K562 (cell line): ENCODE results near the gene ANO7. TPM values are rescaled to one million over a fixed set of nuclear protein-coding genes. Genes with fewer than 3 reads are reported as not detected.

Experiments used
- BRF2 ChIP-seq: IDR thresholded peaks from 3 replicates; pipeline ENCODE4 v1.6.1; 2011; ENCODE audit warnings: borderline replicate concordance, mild to moderate bottlenecking; ENCODE audit not compliant: insufficient read length, insufficient read depth
- CHD2 ChIP-seq: IDR thresholded peaks from 2 replicates; pipeline ENCODE4 v1.6.1; 2011; ENCODE audit warnings: low read depth, low read length
- CREB3 ChIP-seq: fragments of 450-650 bp; conservative IDR thresholded peaks from 2 replicates; pipeline ENCODE4 v1.6.1; 2016; ENCODE audit warnings: missing genetic modification characterization, low read depth, mild to moderate bottlenecking, missing compliant biosample characterization, moderate library complexity
- CREBBP ChIP-seq: IDR thresholded peaks from one replicate; pipeline ENCODE4 v1.6.1; 2012; ENCODE audit warnings: low read depth, mild to moderate bottlenecking, control low read depth, inconsistent platforms, low read length
- PBX2 ChIP-seq, 2 experiments: IDR thresholded peaks in 1 of 2; conservative IDR thresholded peaks in 1 of 2; 2 replicates each; pipeline ENCODE4 v1.6.1; 2016; ENCODE audit warnings: low read depth in 2 of 2, mild to moderate bottlenecking in 1 of 2, missing compliant biosample characterization in 1 of 2, missing genetic modification characterization in 1 of 2, moderate library complexity in 1 of 2
- U2AF1 ChIP-seq: fragments of 200-400 bp; formaldehyde crosslinking; optimal IDR thresholded peaks from 2 replicates; pipeline ENCODE3; 2017; ENCODE audit warnings: mild to moderate bottlenecking, low read depth, low read length, moderate library complexity
- polyA plus RNA-seq, 8 experiments: library from polyadenylated mRNA; depleted of rRNA in 4 of 8; stranded (reverse) in 5 of 8; unstranded in 3 of 8; fragments of >200 nt; fragmentation: Nextera tagmentation in 2 of 8; fragmentation: Illumina TruSeq in 1 of 8; extraction: Ambion mirVana in 2 of 8; extraction: Trizol in 1 of 8; gene quantifications; 2 replicates each; pipeline versions ENCODE4 v1.2.1 to v1.2.3, GENCODE V29; 2011 to 2014; ENCODE audit warnings: inconsistent platforms in 1 of 8, missing spikeins in 1 of 8
- total RNA-seq, 7 experiments: library from RNA; depleted of rRNA in 6 of 7; stranded (reverse); fragments of >200 nt in 6 of 7; fragmentation: Illumina TruSeq in 2 of 7; extraction: Trizol in 2 of 7; gene quantifications; 2 replicates each; pipeline versions ENCODE4 v1.2.1 to v1.2.3, GENCODE V29; 2011 to 2021; ENCODE audit warnings: low replicate concordance in 1 of 7
- TF ChIP-seq, protein P1 (sequence below): fragments of 250-450 bp; sonication (Bioruptor Pico); IDR thresholded peaks from 2 replicates; pipeline ENCODE4 v1.5.0; 2021; ENCODE audit warnings: mild to moderate bottlenecking, borderline replicate concordance
- TF ChIP-seq, protein P2 (sequence below), 3 experiments: fragments of 200-800 bp in 1 of 3; sonication (Bioruptor generic) in 1 of 3; sonication (generic) in 1 of 3; formaldehyde crosslinking in 1 of 3; IDR thresholded peaks; 2 replicates each; pipeline versions ENCODE4 v1.6.1 to v1.8.0; 2016 to 2022; ENCODE audit warnings: mild to moderate bottlenecking in 2 of 3, missing compliant biosample characterization in 2 of 3, missing genetic modification characterization in 2 of 3, missing genetic modification reagents in 1 of 3

The ANO7 gene
- total and polyA plus RNA-seq, 9 of the 15 experiments (the other 6 are each of a cell fraction or from before 2014, with no cell fraction given) = 0.28 to 5.1 (median 1.1) TPM

GRCh38 chr2:241216211-241216761 lies 27.8 kb downstream of the ANO7 start (continued):
- TF ChIP-seq, protein P1, sequence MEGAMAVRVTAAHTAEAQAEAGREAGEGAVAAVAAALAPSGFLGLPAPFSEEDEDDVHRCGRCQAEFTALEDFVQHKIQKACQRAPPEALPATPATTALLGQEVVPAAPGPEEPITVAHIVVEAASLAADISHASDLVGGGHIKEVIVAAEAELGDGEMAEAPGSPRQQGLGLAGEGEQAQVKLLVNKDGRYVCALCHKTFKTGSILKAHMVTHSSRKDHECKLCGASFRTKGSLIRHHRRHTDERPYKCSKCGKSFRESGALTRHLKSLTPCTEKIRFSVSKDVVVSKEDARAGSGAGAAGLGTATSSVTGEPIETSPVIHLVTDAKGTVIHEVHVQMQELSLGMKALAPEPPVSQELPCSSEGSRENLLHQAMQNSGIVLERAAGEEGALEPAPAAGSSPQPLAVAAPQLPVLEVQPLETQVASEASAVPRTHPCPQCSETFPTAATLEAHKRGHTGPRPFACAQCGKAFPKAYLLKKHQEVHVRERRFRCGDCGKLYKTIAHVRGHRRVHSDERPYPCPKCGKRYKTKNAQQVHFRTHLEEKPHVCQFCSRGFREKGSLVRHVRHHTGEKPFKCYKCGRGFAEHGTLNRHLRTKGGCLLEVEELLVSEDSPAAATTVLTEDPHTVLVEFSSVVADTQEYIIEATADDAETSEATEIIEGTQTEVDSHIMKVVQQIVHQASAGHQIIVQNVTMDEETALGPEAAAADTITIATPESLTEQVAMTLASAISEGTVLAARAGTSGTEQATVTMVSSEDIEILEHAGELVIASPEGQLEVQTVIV (CRISPR knock-in tag) = no peak
- TF ChIP-seq, protein P2, sequence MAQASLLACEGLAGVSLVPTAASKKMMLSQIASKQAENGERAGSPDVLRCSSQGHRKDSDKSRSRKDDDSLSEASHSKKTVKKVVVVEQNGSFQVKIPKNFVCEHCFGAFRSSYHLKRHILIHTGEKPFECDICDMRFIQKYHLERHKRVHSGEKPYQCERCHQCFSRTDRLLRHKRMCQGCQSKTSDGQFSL (CRISPR knock-in tag; IDR thresholded peaks at IDR 0.05) = no peak
- TF ChIP-seq, protein P2 (tag; IDR thresholded peaks at IDR 0.05) = no peak
- TF ChIP-seq CREBBP = no peak
- no peak for TF ChIP-seq PBX2 (CRISPR knock-in tag; IDR thresholded peaks at IDR 0.05; ENCODE audit: low read depth)
- TF ChIP-seq PBX2 (tag; conservative IDR thresholded peaks at IDR 0.05; ENCODE audit: low read depth) = no peak
- no peak for TF ChIP-seq CREB3
- no peak for TF ChIP-seq U2AF1
- TF ChIP-seq BRF2 = no peak
- TF ChIP-seq CHD2 = no peak
